CD4-positive, alpha-beta T cell treated with Interferon gamma for 1 hour (primary cell): ENCODE measurements around the gene RSPH3.
"Not testable (repeated sequence)": the region's sequence is repeated elsewhere in the genome, so short reads cannot be mapped to it uniquely, and the experiment has no call there.

ENCODE experiments used
- DNase-seq: peaks from one replicate; pipeline ENCODE4 v3.0.0-alpha.2; 2020

RSPH3 gene

DNA sequence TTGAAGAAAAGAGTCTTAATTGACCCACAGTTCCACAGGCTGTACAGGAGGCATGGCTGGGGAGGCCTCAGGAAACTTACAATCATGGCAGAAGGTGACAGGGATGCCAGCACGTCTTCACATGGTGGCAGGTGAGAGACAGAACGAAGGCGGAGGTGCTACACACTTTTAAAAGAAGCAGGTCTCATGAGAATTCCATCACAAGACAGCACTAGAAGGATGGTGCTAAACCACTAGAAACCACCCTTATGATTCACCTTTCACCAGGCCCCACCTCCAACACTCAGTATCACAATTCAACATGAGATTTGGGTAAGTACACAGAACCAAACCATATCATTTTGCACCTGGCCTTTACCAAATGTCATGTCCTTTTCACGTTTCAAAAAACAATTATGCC lies 23.9 kb upstream of the RSPH3 start:
- no peak for DNase-seq

DNA sequence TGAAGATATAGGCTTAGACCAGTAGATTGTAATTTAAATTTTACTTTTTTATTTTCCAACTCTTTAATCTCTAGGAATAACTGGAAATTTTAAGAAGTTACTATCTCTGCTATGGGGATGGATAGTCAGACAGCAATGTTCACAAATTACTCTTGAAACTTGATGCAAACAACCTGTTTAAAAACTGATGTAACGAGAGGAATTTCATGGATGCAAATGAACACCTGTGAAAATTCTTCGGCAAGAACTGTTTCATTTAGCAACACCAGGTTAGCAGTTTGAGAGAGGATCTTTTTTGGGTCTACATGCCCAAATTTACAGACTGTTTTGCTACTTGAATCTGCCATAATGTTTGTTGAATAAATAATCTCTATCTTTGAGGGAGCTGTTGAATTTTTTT lies 20.0 kb upstream of the RSPH3 start:
- no peak for DNase-seq

DNA sequence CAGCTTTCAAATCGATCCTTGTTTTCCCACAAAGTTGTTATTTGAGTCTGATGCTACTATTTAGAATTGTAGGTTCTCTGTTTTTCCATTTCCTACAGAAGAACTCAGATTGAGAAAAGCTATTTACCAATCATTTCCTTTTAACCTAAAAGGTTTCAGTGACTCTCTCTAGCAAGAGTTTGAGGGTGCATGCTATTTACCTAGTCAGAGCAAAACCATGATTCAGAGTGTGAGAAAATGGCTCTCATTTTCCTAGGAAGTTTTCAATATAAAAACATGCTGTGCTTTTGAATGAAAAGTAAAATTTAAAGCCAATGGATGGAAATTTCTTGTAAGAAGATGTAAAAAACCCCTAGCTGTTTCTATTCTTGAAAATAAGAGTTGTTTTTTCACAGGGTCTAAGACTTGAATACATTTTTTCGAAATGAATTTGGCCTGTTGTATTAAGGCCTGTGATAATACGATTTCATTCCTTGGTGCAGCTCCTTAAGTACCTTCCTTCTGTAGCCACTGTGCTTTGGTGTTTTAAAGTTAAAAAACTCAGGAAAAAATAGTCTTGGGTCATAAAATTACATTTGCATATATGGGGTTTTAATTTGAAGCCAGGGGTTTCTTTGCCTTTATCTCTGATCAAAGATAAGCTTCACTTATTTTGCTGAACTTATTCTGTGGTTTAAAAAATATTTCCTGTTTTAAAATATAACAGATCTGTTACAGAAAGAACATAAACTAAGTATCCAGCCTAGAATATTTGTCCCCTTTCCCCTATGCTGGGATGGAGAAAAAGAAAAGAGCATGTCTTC lies 18.0 kb upstream of the RSPH3 start:
- DNase-seq: no peak

DNA sequence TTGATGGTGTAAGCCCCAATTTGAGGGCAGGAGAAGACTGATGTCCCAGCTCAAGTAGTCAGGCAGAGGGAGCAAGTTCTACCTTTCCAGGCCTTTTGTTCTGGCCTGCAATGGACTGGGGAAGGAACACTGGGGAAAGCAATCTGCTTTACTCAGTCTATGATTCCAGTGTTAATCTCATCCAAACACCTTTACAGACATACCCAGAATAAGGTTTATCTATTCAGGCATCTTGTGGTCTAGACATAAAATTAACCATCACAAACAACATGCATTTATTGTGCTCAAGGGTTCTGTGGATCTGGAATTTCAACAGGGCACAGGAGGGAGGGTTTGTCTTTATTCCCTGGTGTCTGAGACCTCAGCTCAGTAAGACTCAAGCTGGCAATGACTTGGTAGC lies 14.4 kb upstream of the RSPH3 start:
- DNase-seq: no peak

DNA sequence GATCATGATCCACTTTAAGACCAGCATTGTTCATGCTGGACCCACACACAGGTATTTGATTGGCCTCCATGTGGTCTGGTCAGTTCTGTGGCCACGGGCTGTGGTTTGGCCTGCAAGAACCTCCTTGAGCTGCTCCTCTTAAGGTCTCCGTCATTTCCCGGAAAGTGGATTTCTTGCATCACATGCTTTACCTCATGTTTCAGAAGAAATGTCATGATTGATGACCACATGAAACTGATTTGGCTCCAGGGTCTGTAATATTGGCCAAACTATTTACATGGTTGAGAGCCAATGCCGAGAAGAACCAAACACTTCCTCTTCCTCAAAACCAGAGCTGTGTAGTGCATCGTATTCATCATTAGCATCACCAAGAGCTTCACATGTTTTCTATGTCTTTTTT lies 13.2 kb upstream of the RSPH3 start:
- DNase-seq: no peak

DNA sequence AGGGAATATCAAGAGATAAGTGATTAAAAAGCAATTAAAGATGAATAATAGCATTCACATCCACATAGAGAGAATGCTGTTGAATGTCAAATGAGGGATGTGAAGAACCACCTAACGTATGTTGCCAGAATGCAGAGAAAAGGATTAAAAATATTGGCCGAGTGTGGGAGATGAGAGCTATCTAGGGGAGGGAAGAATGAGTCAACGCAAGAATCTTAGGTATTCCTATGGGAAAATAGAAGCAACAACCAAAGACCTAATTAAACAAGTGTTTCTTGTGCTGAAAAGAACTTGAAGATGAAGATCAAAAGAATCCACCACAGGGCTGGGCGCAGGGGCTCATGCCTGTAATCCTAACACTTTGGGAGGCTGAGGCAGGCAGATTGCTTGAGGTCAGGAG lies 12.2 kb upstream of the RSPH3 start:
- no peak for DNase-seq

DNA sequence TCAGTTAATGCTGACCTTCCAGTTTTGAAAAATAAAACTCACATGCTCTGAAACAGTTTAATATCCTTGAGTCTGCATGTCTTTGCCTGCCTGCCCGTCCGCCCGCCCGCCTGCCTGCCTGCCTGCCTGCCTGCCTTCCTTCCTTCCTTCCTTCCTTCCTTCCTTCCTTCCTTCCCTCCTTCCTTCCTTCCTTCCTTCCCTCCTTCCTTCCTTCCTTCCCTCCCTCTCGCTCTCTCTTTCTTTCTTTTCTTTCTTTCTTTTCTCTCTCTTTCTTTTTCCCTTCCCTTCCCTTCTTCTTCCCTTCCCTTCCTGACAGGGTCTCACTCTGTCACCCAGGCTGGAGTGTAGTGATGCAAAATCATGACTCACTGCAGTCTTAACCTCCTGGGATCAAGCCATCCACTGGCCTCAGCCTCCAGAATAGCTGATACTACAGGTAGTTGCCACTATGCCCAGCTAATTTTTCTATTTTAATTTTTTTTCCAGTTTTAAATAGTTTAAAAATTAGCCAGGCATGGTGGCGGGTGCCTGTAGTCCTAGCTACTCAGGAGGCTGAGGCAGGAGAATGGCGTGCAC lies 10.1 kb upstream of the RSPH3 start:
- not testable (repeated sequence) for DNase-seq

DNA sequence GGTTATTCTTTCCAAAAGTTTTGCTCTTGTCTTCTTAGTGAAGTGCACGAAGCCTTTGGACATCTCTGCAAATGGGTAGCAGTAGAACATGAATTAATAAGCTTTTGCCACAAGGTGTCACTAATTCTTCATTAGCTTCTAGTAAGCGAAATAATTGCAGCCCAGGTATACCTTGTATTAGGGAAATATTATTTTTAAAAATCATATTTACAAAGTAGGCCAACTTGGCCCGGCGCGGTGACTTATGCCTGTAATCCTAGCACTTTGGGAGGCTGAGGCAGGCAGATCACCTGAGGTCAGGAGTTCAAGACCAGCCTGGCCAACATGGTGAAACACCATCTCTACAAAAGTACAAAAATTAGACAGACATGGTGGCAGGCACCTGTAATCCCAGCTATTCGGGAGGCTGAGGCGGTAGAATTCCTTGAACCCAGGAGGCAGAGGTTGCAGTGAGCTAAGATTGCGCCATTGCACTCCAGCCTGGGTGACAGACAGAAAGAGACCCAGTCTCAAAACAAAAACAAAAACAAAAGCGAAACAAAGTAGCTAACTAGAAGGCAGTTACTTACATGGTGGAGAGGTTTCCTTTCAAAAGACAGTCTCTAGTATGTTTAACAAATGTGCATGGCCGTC lies 8.8 kb upstream of the RSPH3 start:
- DNase-seq: no peak

DNA sequence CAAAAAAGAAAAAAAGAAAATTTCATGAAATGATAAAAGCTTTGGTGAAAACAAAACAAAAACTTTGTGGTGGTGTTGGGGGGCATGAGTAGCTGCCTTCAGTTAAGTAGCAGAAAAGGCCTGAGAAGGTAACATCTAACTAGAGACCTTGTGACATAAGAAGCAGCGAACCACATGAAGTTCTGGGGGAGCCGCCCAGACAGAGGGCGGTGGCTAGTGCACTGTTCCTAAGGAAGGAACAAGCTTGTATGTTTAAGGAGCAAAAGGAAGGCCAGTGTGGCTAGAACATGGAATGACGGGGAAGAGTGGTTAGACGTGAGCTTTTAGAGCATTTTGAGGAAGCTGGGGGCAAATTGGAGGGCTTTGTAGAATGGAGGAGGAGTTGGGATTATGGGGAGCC lies 7.5 kb upstream of the RSPH3 start:
- DNase-seq: no peak

DNA sequence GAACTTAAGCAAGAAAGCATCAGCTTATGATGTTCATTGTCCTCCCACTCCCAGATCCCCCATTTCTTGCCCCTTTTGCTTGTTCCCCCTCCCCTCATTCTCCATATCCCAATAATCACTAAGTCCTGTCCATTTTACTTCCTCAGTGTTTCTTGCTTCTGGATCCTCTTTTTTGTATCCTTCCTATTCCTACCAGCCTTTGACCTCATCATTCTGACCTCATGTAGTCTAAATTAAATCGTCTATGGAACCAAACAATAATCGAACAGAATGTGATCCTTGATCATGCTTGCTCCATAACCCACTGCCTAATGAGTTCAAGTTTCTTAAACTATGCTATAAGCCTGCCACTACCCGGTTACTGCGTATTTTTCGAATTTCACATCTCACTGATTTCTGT lies 5.4 kb upstream of the RSPH3 start:
- no peak for DNase-seq

DNA sequence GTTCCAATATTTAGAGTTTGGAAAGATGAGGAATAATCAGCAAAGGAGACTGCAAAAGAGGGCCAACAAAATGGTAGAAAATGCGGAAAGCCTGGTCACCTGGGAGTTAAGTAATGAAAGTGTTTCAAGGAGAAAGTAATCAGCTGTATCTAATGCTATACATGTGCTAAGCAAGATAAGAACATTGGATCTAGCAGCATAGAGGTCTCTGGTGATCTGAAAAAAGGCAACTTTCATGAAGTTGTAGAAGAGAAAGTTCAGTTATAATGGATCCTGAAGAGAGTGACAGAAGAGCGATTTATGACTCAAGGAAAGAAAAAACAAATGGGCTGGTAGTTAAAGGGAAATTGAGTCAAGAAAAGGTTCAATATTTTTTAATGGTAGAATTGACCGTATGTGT lies 4.6 kb upstream of the RSPH3 start:
- DNase-seq: no peak

DNA sequence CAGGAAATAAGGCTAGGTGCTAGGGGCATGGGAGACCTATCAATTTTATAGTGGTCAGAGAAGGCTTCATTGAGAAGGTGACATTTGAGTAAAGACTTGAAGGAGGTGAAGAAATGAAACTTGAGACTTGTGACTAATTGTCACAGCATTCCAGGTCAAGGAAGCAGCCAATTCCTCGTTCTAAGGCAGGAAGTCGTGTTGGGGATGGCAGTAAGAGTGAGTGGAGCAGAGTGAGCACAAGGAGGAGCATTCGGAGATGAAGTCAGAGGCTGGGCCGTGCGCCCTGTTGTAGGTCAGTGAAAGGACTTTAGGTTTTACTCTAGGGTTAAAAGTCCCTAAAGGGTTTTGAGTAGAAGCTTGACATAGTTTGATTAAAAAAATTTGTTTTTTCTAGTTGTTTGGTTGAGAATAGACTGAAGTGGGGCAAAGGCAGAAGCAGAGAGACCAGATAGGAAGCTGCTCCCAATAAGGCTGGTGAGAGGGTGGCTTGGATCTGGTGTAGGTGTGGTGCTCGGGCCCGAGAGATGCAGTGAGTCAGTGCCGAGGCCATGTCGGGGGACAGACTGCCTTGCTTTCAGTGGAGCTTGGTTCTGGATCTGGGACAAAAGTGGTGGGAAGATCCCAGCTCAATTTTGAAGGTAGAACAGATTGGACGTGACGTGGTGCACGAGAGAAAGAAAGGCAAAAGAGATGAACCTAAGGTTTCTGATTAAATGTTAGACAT lies 2.6 kb upstream of the RSPH3 start:
- no peak for DNase-seq

DNA sequence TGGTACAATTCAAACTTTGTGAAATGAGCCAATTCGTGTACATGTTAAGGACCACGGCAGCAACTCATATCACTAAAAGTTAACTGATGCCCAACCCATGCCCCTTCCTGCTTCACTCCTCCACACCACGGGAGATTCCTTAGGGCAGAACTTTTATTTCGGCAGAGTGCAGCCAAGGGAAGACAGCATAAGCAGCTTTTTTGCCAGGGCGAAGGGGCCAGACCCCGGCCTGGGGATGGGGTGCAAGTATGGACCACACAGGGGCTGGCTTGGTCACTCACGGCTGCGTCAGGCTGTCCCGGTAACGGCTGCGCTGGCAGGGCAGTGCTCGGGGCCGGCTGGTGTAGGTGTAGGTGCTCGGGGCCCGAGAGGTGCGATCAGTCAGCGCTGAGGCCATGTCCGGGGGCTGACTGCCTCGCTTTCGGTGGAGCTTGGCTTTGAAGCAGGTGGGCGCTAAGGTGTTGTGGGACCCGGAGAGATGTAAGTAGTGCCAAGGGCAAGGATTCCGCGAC lies 792 bp downstream of the RSPH3 start:
- no peak for DNase-seq

DNA sequence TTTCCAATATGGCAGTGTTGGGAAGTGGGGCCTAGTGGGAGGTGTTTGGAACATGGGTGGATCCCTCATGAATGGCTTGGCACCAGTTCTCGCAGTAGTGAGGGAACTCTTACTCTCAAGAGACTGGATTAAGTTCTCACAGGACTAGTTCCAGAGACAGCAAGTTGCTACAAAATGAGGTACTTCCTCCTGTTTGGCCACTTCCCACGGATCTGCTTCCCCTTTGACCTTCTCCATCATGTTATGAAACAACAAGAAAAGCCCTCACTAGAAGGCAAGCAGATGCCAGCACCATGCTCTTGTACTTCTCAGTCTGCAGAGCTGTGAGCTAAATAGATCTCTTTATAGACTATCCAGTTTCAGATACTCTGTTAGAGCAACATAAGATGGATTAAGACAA lies 3.1 kb downstream of the RSPH3 start:
- no peak for DNase-seq

DNA sequence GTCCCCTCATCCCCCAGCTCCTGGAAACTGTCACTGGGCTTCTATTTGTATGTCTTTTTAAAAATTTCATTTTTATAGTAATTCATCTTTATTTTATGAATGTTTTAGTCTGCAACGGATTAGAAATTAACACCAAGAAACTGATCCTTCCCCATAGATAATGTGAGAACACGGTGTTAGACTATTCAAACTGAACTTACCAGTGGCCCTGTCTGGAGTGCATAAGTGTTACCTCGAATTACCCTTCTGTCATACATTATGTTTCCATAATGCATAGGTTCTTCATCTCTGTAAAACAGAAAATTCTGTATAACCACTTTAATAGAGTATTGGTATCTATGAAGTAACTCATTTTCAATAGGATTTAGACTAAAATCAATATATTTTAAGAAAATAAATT lies 6.4 kb downstream of the RSPH3 start:
- DNase-seq: no peak

DNA sequence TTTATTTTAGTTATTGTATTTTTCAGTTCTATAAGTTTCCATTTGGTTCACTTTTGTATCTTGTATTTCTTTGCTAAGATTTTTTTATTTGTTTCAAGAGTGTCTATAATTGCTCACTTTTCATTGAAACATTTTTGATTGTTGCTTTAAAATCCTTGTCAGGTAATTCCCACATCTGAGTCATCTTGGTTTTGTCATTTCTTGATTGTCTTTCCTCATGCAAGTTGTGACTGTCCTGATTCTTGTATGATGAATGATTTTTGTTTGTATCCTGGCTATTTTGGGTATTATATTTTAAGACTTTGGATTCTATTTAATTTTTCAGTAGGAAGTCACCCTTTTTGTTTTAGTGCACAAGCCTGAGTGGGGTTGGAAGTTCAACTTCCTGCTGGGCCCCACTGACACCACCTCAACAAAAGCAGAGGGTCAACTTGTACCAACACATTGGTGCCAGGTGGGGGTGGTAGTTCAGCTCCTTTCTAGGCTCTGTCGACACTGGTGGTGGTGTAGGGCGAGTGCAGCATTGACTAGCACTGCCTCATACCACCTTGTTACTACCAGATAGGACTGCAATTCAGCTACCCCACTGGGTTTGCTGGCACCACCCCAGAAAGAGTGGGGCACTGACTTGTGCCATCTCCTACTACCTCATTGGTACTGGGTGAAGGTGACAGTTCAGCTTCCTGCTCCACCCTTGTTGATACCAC lies 8.8 kb downstream of the RSPH3 start:
- DNase-seq: no peak

DNA sequence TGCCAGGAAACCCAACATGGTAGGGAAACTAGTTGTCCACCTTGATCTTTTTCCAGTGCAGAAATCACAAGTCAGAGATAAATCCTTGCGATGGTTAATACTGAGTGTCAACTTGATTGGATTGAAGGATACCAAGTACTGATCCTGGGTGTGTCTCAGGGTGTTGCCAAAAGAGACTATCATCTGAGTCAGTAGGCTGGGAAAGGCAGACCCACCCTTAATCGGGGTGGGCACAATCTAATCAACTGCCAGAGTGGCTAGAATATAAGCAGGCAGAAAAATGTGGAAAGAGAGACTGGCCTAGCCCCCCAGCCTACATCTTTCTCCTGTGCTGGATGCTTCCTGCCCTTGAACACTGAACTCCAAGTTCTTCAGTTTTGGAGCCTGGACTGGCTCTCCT lies 10.3 kb downstream of the RSPH3 start:
- DNase-seq: not testable (repeated sequence)

DNA sequence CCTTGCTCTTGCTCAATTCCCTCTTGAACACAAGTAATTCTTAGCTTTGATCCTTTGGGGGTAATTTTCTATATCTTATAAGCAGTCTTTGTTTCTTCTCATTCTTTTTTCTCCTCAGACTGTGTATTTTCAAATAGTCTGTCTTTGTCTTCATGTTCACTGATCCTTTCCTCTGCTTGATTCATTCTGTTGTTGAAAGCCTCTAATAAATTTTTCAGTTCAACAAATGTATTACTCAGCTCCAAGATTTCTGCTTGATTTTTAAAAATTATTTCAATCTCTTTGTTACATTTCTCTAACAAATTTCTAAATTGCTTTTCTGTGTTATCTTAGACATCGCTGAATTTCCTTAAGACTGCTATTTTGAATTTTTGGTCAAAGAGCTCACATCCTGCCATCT lies 11.5 kb downstream of the RSPH3 start:
- DNase-seq: no peak

DNA sequence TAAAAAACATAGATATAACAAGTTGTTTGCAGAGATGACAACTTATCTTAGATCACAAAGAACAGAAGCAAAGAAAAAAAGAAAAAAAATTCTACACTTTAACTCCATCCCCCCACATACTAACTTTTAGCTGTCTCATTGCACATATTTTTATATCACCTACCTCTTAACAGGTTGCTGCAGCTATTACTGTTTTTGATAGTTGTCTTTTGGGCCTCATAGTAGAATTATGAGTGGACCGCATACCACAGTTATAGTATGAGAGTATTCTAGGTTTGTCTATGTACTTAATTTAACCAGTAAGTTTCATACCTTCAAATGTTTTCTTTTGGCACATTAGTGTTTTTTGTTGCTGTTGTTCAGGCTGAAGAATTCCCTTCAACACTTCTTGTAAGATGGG lies 12.3 kb downstream of the RSPH3 start:
- no peak for DNase-seq

DNA sequence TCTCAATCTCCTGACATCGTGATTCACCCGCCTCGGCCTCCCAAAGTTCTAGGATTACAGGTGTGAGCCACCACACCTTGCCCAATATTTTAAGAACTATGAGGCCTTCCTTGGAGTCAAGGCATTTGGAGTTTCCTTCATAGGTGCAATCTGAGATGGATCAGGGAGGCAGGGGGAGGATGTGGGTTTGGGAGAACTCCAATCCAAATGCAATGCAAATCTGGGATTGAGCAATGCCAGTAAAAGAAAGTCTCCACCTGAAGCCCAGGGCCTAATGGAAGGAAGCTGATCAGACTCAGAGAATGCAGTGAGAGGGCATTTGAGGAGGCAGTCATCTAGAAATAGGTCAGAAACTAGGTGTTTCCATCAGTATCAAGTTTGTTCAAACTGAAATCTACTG lies 21.2 kb downstream of the RSPH3 start:
- no peak for DNase-seq

DNA sequence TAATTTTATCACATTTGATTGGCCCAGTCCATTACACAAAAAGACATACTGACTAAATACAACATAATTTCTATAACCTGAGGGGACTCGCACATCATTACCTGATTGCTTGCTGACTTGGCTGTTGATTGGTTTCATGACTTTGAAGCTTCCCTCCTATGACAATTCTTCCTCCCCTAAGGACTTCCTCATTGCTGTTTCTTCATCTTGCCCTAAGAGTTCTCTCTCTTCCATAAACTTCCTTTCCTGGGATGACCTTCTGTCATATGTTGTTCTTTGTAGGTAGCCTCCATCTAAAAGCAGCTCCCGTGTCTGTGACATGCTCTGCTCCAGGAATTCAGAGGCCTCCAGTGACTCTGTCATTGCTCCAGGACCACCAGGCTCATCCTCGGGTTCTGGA lies 22.6 kb downstream of the RSPH3 start:
- DNase-seq: no peak

DNA sequence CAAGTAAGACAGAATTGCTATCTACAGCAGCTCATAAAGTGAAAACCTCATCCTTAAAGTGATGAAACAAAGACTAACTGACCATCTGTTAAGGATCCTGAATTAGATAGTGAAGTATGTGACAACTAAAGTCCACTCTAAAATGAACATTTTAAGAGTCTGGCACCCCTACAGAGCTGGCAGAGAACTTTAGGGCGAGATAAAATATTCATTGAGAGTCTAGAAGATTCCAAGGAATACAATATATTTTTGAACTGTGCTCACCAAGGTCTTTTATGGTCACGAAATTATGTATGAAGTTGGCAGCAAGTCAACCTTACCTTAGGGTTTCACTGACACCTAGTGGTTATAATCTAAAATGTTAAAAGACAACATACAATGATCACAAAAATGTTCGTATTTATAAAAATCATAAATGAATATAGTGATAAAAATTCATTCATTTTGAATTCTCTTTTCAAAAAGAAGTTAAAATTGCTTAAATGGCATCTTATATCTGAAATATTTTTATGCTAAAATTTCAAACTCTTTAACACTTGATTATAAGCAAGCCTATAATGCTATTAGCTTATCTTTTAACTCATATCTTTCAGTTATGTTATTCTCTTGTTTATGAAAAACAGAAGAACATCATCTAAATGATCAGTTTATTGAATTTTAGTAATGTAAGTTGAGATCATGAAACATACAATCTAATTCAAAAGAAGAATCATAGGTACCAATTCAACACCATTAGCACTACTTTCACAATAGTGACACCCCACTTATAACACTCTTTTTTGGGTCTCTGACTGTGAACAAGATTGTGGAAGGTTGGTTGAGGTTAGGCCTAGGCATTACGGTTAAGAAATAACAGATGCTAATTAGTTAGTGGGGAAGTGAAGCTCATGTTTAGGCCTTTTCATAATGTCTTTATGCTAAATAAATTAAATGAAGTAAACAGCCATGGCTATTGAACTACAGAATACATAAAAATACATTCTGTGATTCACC lies 27.5 kb downstream of the RSPH3 start:
- DNase-seq: no peak
